Globus pallidus (tissue), 1 donor: ENCODE data around the gene RADX.

Source experiments
- DNase-seq: peaks from one replicate; pipeline ENCODE4 v3.0.0-alpha.2; 2015; ENCODE audit warnings: low spot score

Gene RADX

GRCh38 chrX:106692425-106693065 lies 80.8 kb downstream of the RADX start:
- no peak for DNase-seq

- DNase-seq = no peak
Measured at GRCh38 chrX:106696502-106696901, 84.7 kb downstream of the RADX start.

- no peak for DNase-seq
Measured at GRCh38 chrX:106698693-106699092, 86.9 kb downstream of the RADX start.

GRCh38 chrX:106702636-106703035 lies 90.9 kb downstream of the RADX start:
- no peak for DNase-seq

GRCh38 chrX:106706466-106706865 lies 94.7 kb downstream of the RADX start:
- DNase-seq = no peak

- DNase-seq = no peak
Measured at GRCh38 chrX:106707771-106708454, 96.1 kb downstream of the RADX start.

GRCh38 chrX:106710771-106711170 lies 99.0 kb downstream of the RADX start:
- no peak for DNase-seq

- DNase-seq = no peak
Measured at GRCh38 chrX:106711375-106711774, 99.6 kb downstream of the RADX start.

GRCh38 chrX:106716004-106716403 lies 104.2 kb downstream of the RADX start:
- no peak for DNase-seq

GRCh38 chrX:106716463-106716862 lies 104.7 kb downstream of the RADX start:
- DNase-seq = no peak

- DNase-seq = no peak
Measured at GRCh38 chrX:106718709-106719108, 106.9 kb downstream of the RADX start.

GRCh38 chrX:106725931-106726330 lies 114.2 kb downstream of the RADX start:
- DNase-seq = no peak

GRCh38 chrX:106726485-106727437 lies 115.0 kb downstream of the RADX start, which contains the start of gene RNF128:
TSS of gene RNF128 (plus strand) at chrX:106726701. CDS start at chrX:106726914, 213 bp downstream.
- peak; percentile 7 for DNase-seq

GRCh38 chrX:106728337-106728736 lies 116.6 kb downstream of the RADX start:
- DNase-seq = no peak
